AG04450 (cell line): Measurements from ENCODE around the gene CALML5. TPM values are rescaled to one million over a fixed set of nuclear protein-coding genes. Genes with fewer than 3 reads are reported as not detected.

Experiments
- CTCF ChIA-PET: fragments of 300-600, 350-600 bp; formaldehyde crosslinking; extraction: SDS; loops from one replicate; lab custom pipeline; 2022; ENCODE audit warnings: antibody characterized with exemption, inconsistent platforms; lab: Charles Lee
- POLR2A ChIA-PET: fragments of 350-600 bp; formaldehyde crosslinking; extraction: SDS; loops from one replicate; lab custom pipeline; 2021; ENCODE audit warnings: antibody characterized with exemption, inconsistent platforms; lab: Yijun Ruan, JAX
- DNase-seq: peaks from one replicate; pipeline ENCODE4 v3.0.0-alpha.2; 2011; ENCODE audit warnings: low read depth, low spot score
- H3K27ac ChIP-seq: one replicate; pipeline ENCODE4 v1.5.1; 2012; ENCODE audit warnings: low read depth, low read length, control low read depth
- H3K27me3 ChIP-seq: one replicate; pipeline ENCODE4 v1.6.0; 2012; ENCODE audit warnings: low read length; ENCODE audit not compliant: control insufficient read depth, insufficient read depth
- H3K4me3 ChIP-seq: 2 replicates; pipeline ENCODE4 v1.5.1; 2011; ENCODE audit warnings: mild to moderate bottlenecking, low read depth, low read length, control low read depth
- H3K9me3 ChIP-seq: 2 replicates; pipeline ENCODE4 v1.5.1; 2012; ENCODE audit warnings: low read length; ENCODE audit not compliant: control insufficient read depth, insufficient read depth
- polyA plus RNA-seq: library from polyadenylated mRNA; depleted of rRNA; stranded (reverse); fragments of >200 nt; gene quantifications from 2 replicates; pipeline ENCODE4 v1.2.3, GENCODE V29; 2011
- TF ChIP-seq, protein P1 (sequence below): IDR thresholded peaks from 2 replicates; pipeline ENCODE4 v1.5.1; 2011; ENCODE audit warnings: low read depth, low read length, control low read depth, inconsistent platforms

Gene CALML5
- polyA plus RNA-seq, 1 experiment = not detected

- DNase-seq = peak; percentile 85
- Histone ChIP-seq H3K27ac (peak overlapping the region; percentile 92), H3K9me3 (peaks cover 10% of the 10 kb centered on the region), H3K4me3 (no peak overlapping the region), H3K27me3 (no peaks in the 10 kb centered on the region)
- ChIA-PET POLR2A (interaction anchor here (0.9 to 1.0 kb wide), 2 partner anchors 10 to 84 kb away, joined by 5 to 7 read pairs; no protein-coding TSS in a partner anchor), CTCF (no interaction called here)
- TF ChIP-seq, protein P1, sequence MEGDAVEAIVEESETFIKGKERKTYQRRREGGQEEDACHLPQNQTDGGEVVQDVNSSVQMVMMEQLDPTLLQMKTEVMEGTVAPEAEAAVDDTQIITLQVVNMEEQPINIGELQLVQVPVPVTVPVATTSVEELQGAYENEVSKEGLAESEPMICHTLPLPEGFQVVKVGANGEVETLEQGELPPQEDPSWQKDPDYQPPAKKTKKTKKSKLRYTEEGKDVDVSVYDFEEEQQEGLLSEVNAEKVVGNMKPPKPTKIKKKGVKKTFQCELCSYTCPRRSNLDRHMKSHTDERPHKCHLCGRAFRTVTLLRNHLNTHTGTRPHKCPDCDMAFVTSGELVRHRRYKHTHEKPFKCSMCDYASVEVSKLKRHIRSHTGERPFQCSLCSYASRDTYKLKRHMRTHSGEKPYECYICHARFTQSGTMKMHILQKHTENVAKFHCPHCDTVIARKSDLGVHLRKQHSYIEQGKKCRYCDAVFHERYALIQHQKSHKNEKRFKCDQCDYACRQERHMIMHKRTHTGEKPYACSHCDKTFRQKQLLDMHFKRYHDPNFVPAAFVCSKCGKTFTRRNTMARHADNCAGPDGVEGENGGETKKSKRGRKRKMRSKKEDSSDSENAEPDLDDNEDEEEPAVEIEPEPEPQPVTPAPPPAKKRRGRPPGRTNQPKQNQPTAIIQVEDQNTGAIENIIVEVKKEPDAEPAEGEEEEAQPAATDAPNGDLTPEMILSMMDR = no peak
Observed at GRCh38 chr10:5545778-5546710, 46.7 kb upstream of the CALML5 start.

- POLR2A ChIA-PET = interaction anchor here (1.0 kb wide), 1 partner anchor 10 kb away, joined by 7 read pairs; no protein-coding TSS in a partner anchor
- peaks cover 16% of the 10 kb centered on the region for H3K9me3 ChIP-seq
- H3K27me3 ChIP-seq = no peaks in the 10 kb centered on the region
- TF ChIP-seq, protein P1 = no peak
- no peak for DNase-seq
- no peak overlapping the region for H3K4me3 ChIP-seq
- peak overlapping the region; percentile 92 for H3K27ac ChIP-seq
- CTCF ChIA-PET = no interaction called here
Observed at GRCh38 chr10:5545426-5545777, 46.0 kb upstream of the CALML5 start.

GRCh38 chr10:5545011-5545410 is 45.6 kb upstream of the CALML5 start:
- no peak for DNase-seq
- ChIA-PET CTCF (no interaction called here), POLR2A (interaction anchor here (1.0 kb wide), 1 partner anchor 9 kb away, joined by 7 read pairs; no protein-coding TSS in a partner anchor)
- no peak overlapping the region for H3K4me3 ChIP-seq
- H3K27me3 ChIP-seq = no peaks in the 10 kb centered on the region
- TF ChIP-seq, protein P1 = no peak
- peak overlapping the region; percentile 92 for H3K27ac ChIP-seq
- H3K9me3 ChIP-seq = peaks cover 15% of the 10 kb centered on the region

- H3K9me3 ChIP-seq = peaks cover 10% of the 10 kb centered on the region
- CTCF ChIA-PET = no interaction called here
- no peak overlapping the region for H3K4me3 ChIP-seq
- POLR2A ChIA-PET = no interaction called here
- H3K27me3 ChIP-seq = no peaks in the 10 kb centered on the region
- DNase-seq = no peak
- no peak overlapping the region for H3K27ac ChIP-seq
- TF ChIP-seq, protein P1 = no peak
Observed at GRCh38 chr10:5544216-5544805, 44.9 kb upstream of the CALML5 start.

DNA sequence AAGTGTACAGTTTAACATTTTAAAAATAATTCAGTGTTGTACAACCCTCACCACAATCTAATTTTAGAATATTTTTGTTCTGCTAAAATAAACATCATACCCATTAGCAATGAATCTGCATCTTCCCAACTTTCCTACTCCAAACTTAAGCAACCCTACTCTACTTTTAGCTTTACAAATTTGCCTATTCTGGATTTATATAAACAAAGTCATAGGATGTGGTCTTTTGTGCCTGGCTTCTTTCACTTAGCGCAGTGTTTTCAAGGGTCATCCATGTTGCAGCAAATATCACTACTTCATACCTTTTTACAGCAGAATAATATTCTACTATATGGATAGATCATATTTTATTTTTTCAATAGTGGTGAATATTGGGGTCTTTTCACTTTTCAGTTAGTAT is 44.3 kb upstream of the CALML5 start:
- no peak overlapping the region for H3K4me3 ChIP-seq
- no peak overlapping the region for H3K27ac ChIP-seq
- TF ChIP-seq, protein P1 = no peak
- CTCF ChIA-PET = no interaction called here
- POLR2A ChIA-PET = no interaction called here
- peaks cover 10% of the 10 kb centered on the region for H3K9me3 ChIP-seq
- no peak for DNase-seq
- no peaks in the 10 kb centered on the region for H3K27me3 ChIP-seq
